ACC112 (cell line): ENCODE measurements around the gene MNT.

ENCODE experiments used
- H2AFZ ChIP-seq: fragments of 200-600 bp; sonication (generic); one replicate; pipeline ENCODE4 v1.6.0; 2017; ENCODE audit warnings: antibody characterized with exemption, low read length; ENCODE audit not compliant: unreplicated experiment
- H3K27ac ChIP-seq: fragments of 200-600 bp; sonication (generic); 2 replicates; pipeline ENCODE4 v1.5.1; 2014; ENCODE audit warnings: low read depth, mild to moderate bottlenecking, antibody characterized with exemption, low read length, moderate library complexity
- H3K27me3 ChIP-seq: fragments of 200-600 bp; sonication (generic); 2 replicates; pipeline ENCODE4 v1.6.1; 2014; ENCODE audit warnings: mild to moderate bottlenecking, antibody characterized with exemption, low read length, moderate library complexity, mixed read lengths; ENCODE audit not compliant: insufficient read depth
- H3K36me3 ChIP-seq: fragments of 200-600 bp; sonication (generic); 2 replicates; pipeline ENCODE4 v1.6.1; 2016; ENCODE audit warnings: mild to moderate bottlenecking, antibody characterized with exemption, low read length, moderate library complexity, mixed read lengths; ENCODE audit not compliant: insufficient read depth
- H3K4me1 ChIP-seq: fragments of 200-600 bp; sonication (generic); one replicate; pipeline ENCODE4 v1.6.1; 2016; ENCODE audit warnings: low read length, mixed read lengths; ENCODE audit not compliant: insufficient read depth, unreplicated experiment, control insufficient read depth
- H3K4me3 ChIP-seq: fragments of 200-600 bp; sonication (generic); 2 replicates; pipeline ENCODE4 v1.5.1; 2014; ENCODE audit warnings: mild to moderate bottlenecking, low read depth, low read length
- H3K79me2 ChIP-seq: fragments of 200-600 bp; sonication (generic); one replicate; pipeline ENCODE4 v1.6.0; 2016; ENCODE audit warnings: low read length; ENCODE audit not compliant: control insufficient read depth, unreplicated experiment, insufficient read depth

MNT gene

DNA sequence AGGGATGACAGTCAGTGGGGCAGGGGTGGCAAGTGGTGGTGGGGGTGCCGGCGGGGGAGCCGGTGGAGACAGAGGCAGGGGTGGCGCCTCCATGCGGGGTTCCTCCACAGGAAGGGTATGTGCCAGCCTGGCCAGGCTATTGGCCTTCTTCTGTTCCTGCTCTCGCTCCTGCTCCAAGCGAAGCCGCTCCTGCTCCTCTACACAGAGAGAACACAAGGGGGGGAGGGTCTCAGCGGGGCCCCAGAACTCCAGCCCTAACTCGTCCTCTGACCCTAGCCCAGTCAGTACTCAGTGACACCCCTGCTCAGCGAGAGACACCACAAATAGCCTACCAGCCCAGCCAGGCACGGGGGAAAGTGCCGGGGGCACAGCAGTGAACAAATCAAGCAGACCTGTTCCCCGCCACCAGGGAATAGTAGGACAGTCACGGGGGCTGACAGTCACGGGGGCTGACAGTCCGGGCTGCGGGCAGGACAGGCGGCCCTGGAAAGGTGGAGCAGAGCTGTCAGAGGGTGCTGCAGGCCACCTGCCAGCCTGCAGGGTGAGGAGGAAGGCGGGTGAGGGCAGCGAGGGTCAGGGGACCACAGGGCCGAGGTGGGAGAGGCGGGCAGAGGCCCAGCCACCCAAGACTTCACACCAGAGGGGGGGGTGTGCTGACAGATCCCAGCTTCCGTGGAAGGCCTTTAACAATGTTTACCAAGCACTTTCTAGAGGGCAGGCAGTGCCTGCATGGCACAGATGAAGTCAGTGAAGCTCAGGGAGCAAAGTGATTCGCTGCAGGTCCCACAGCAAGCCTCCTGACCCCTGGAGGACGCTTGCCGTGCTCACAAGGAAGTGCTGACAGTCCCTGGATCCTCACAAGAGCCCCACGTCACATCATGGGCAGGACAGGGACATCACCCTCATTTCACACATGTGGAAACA is 5.3 kb downstream of the MNT start:
- Histone ChIP-seq H3K27me3 (no peaks in the 10 kb centered on the region), H3K4me3 (peak overlapping the region; percentile 62; the same call in 1 of the 2 replicates), H3K27ac (peak overlapping the region; percentile 96), H3K36me3 (no peaks in the 10 kb centered on the region), H2AFZ (no peak overlapping the region), H3K4me1 (peaks cover 55% of the 10 kb centered on the region), H3K79me2 (peaks cover 59% of the 10 kb centered on the region)

DNA sequence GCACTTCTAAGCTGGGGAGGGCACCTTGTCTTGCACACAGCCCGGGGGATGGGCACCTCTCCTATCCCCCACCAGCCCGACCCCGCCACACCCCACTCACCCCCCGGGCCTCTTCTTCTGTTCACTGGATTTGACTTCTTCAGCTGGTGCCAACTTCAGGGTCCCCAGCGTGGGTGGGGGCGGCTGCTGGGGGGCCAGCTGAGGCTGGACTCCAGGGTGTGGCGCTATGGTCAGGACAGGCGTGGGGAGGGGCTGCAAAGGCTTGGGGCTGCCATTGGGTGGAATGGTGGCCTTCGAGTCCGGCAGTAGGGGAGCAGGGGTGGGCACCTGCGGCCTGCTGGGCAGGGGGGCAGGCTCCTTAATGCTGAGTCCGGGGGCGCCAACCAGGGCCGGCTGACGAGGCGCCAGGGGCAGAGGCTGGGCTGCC is 6.1 kb downstream of the MNT start:
- Histone ChIP-seq H2AFZ (no peak overlapping the region), H3K4me1 (peaks cover 57% of the 10 kb centered on the region), H3K79me2 (peaks cover 57% of the 10 kb centered on the region), H3K27ac (peak overlapping the region; percentile 66; the same call in 1 of the 2 replicates), H3K4me3 (peak overlapping the region; percentile 97; the same call in 1 of the 2 replicates), H3K36me3 (no peaks in the 10 kb centered on the region), H3K27me3 (no peaks in the 10 kb centered on the region)

DNA sequence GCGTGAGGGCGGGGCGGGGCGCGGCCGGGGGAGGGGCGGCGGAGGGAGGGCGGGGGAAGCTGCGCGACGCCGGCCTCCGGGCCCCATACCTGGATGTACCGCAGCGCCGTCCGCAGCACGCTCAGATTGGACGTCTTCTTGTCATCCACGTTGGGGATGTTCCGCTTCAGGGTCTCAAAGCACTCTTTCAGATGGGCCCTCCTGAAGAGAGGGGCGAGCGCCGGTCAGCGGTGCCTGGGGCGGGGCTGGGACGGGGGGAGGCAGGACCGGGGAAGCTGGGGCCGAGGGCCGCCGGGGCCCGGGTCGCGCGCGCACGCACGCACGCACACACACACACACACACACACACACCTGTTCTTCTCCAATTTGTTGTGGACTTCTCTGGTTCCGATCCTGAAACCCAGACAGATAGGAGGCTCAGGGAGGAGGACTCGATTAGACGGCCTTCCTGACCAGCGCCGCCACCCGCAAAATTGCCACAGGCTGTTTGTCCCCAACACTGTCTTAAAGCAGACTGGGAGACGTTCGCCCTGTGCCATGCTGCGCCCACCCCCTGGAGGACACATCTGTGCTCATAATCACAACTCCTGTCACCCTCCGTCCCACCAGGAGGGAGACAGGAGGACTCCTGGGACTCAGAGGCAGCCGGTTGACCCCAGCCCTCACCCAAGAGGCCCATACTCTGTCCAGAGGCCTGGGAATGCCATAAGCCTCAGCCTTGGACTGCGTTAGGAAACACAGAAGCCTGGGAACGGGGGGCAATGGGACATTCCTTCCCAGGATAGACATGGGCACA is 6.7 kb downstream of the MNT start:
- Histone ChIP-seq H3K4me3 (peak overlapping the region; percentile 97), H3K27ac (peak overlapping the region; percentile 66)

DNA sequence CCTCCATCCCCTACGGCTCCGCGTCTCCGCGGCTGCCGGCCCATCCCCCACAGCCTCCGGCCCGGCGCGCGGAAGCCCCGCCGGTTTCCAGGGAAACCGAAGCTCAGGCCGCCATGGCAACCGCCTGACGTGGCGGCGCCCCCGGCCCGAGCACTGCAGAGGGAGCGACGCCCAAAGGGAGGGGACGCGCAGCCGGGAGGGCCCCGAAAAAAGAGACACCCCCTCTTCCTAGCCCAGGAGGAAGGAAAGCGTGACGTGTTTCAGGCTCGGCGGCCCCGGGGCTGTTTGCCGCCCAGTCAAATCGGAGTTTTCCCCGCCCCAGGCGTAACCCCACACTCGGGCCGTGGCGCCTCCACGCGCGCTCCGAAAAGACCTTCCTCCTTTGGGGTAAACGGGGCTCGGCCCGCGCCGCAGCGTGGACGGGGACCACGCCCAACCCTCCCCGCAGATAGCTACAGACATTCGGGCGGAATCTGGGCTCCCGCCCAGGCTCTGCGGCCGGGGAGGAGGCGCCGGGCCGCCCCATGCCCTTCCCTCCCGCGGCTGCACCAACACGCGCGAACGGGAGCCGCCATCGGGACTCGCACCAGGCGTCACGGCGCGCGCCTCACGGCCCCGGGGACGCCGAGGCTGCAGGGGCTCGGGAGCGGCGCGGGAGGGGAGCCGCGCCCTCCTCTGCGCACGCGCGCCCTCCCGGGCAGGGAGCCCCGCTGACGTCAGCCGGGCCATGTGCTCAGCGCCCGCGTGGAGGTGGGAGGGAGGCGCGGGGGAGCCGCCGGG is 7.5 kb downstream of the MNT start:
- peak overlapping the region; percentile 79 for H2AFZ ChIP-seq
- no peaks in the 10 kb centered on the region for H3K36me3 ChIP-seq
- peaks cover 53% of the 10 kb centered on the region for H3K4me1 ChIP-seq
- peak overlapping the region; percentile 100 for H3K27ac ChIP-seq
- H3K79me2 ChIP-seq: peaks cover 50% of the 10 kb centered on the region
- no peaks in the 10 kb centered on the region for H3K27me3 ChIP-seq
- H3K4me3 ChIP-seq: peak overlapping the region; percentile 97

More for the DNA sequence above, 6.7 kb downstream of the MNT start:
- Histone ChIP-seq H3K27me3 (no peaks in the 10 kb centered on the region), H3K36me3 (no peaks in the 10 kb centered on the region), H2AFZ (no peak overlapping the region), H3K4me1 (peaks cover 57% of the 10 kb centered on the region), H3K79me2 (peaks cover 55% of the 10 kb centered on the region)

DNA sequence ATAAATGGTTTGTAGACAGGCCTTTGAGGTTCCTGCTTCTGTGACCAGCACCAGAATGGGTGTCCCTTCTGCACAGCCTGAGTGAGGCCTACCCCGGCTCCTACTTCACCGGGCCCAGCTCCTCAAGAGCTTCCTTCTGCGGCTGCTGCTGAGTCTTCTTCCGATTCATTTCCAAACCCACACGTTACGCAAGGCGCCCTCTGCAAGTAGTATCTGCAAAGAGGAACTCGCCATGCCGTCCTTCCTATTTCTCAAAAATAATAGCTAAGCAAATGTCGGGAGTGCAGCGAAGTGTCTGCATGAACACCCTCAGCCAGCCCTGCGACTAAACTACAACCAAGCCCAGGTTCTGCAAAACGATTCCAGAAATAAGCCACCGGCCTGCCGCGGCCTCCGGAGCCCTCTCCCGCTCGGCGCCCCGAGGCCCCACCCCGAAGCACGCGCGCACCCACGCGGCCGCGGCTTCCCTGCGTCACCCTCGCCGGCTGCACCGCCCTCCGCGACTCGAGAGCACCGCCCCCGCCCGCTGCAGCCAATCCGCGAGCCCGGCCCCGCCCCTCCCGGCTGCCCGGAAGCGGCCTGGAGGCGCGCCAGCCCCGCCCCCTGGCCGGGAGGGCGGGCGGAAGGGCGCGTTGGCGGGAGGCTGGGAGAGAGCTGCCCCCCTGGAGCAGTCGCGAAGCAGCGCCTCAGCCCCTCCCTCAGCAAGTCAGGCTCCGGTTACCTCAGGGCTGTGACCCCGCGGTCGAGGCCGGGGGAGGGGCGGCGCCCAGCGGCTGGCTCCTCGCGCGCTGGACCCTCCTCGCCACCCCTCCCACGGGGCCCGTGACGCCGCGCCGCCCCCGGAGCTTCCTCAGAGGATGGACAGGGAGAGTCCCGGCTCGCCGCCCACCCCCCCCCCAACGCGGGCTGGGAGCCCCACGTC is 8.3 kb downstream of the MNT start:
- Histone ChIP-seq H3K36me3 (no peaks in the 10 kb centered on the region), H3K27me3 (no peaks in the 10 kb centered on the region), H3K4me1 (peaks cover 45% of the 10 kb centered on the region), H2AFZ (no peak overlapping the region), H3K79me2 (peaks cover 41% of the 10 kb centered on the region), H3K27ac (peak overlapping the region; percentile 100), H3K4me3 (peak overlapping the region; percentile 97)

DNA sequence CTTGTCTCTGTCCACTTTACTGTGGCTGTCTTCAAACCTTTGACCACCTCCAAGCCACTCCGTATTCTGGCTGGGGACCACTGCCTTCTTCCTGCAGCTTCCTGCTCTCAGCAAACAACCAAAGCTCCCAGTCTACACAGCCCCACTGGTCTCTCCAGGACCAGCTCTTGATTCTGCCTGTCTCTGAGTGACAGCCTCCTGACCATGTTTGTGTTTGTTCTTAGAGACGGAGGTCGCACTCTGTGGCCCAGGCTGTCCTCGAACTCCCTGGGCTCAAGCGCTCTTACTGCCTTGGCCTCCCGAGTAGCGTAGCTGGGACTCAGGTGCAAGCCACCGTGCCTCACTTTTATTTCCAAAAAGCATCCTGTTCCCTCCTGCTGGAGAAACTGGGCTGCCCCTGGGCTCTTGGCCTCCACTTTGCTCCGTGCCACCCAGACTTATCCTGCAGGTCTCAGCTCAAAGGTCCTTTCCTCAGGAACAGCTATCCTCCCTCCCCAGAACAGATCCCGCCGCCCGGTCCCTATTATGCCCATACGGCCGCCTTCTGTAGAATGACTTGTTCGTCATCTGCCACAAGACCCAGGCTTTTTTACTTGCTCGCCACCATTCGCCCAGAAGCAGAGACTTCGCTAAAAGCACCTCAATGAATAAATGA is 9.1 kb downstream of the MNT start:
- Histone ChIP-seq H3K4me3 (peak overlapping the region; percentile 87), H3K27ac (peak overlapping the region; percentile 100), H3K27me3 (no peaks in the 10 kb centered on the region), H3K36me3 (no peaks in the 10 kb centered on the region), H3K4me1 (peaks cover 40% of the 10 kb centered on the region), H2AFZ (no peak overlapping the region), H3K79me2 (peaks cover 37% of the 10 kb centered on the region)

DNA sequence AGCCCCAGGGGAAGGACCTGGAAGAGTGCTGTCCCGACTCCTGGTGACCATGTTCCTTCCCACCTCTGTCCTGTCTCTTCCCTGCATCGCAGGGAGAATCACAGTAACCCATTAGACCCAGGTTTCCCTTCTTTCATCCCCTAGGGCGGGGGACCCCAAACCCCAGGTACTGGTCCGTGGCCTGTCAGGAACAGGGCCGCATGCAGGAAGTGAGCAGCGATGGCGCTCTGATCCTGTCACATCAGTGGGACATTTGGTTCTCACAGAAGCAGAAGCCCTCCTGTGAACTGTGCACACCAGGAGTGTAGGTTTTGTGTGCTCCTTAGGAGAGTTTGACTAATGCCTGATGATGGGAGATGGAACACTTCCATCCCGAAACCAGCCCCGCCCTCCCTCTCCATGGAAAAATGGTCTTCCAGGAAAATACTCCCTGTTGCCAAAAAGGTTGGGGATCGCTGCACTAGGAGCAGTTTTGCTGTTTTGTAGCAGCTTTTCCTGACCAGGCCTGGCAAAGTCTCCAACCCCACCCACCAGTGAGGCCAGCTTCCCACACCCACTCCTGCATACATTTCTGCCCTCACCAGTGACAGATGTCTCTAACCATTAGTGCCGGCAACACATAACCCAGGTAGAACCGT is 10.5 kb downstream of the MNT start:
- peaks cover 26% of the 10 kb centered on the region for H3K79me2 ChIP-seq
- H3K4me3 ChIP-seq: no peak overlapping the region
- no peak overlapping the region for H2AFZ ChIP-seq
- no peaks in the 10 kb centered on the region for H3K27me3 ChIP-seq
- peaks cover 28% of the 10 kb centered on the region for H3K4me1 ChIP-seq
- no peak overlapping the region for H3K27ac ChIP-seq
- no peaks in the 10 kb centered on the region for H3K36me3 ChIP-seq

DNA sequence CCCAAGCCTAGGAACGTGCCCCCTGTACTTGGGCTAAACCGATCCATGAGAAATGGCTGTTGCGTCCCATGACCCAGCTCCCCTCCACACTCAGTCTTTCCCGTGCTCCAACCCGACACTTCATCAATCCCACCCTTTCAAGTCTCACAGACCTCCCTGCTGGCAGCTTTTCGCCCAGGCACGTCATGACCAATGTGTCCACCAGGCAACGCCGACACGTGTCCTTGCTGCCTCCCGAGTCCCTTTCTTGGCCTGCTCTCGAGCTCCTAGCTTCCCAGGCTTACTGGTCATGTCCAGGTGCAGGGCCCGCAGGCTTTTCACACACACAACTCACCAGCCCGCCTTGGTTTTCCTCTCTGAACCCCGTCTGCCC is 12.2 kb downstream of the MNT start:
- Histone ChIP-seq H3K4me1 (peaks cover 16% of the 10 kb centered on the region), H3K27me3 (no peaks in the 10 kb centered on the region), H2AFZ (no peak overlapping the region), H3K79me2 (peaks cover 15% of the 10 kb centered on the region), H3K4me3 (no peak overlapping the region), H3K36me3 (no peaks in the 10 kb centered on the region), H3K27ac (no peak overlapping the region)
